Bronchial epithelial cell (primary cell): ENCODE measurements around the gene ZNF776. TPM values are rescaled to one million over a fixed set of nuclear protein-coding genes. Genes with fewer than 3 reads are reported as not detected.

ENCODE experiments used
- DNase-seq: peaks from one replicate; pipeline ENCODE4 v3.0.0-alpha.2; 2010; ENCODE audit warnings: low read depth
- FAIRE-seq: peaks from 2 replicates; lab custom pipeline; 2011; peaks lifted over from hg19 to GRCh38; lab: Jason Lieb, UNC
- H3K27me3 ChIP-seq: 2 replicates; pipeline ENCODE4 v1.5.1; 2011; ENCODE audit warnings: low read length; ENCODE audit not compliant: control insufficient read depth, insufficient read depth
- H3K36me3 ChIP-seq: 2 replicates; pipeline ENCODE4 v1.5.1; 2011; ENCODE audit warnings: low read length; ENCODE audit not compliant: control insufficient read depth, insufficient read depth
- H3K4me3 ChIP-seq: 2 replicates; pipeline ENCODE4 v1.5.1; 2011; ENCODE audit warnings: mild to moderate bottlenecking, low read depth, low read length, control low read depth
- CTCF ChIP-seq: IDR thresholded peaks from 2 replicates; pipeline ENCODE4 v1.5.1; 2011; ENCODE audit warnings: mild to moderate bottlenecking, moderate library complexity, low read length, control low read depth, inconsistent platforms; ENCODE audit not compliant: insufficient read depth, severe bottlenecking
- total RNA-seq: library from RNA; depleted of rRNA; stranded (reverse); fragments of >200 nt; gene quantifications from 2 replicates; pipeline ENCODE4 v1.2.1, GENCODE V29; 2014

Gene ZNF776
- total RNA-seq, 1 donor from 2014 or later = 12.4 TPM

- Histone ChIP-seq H3K4me3 (no peak overlapping the region), H3K27me3 (no peaks in the 10 kb centered on the region), H3K36me3 (peaks cover 2% of the 10 kb centered on the region)
- FAIRE-seq (no peak), DNase-seq (no peak)
- no peak for TF ChIP-seq CTCF
These were observed 54.1 kb downstream of the ZNF776 start for GRCh38 chr19:57800696-57801095.

GRCh38 chr19:57802269-57802668 is 55.7 kb downstream of the ZNF776 start:
- H3K27me3 ChIP-seq = no peaks in the 10 kb centered on the region
- DNase-seq (no peak), FAIRE-seq (no peak)
- peak; percentile 1 for TF ChIP-seq CTCF
- H3K4me3 ChIP-seq = no peak overlapping the region
- no peaks in the 10 kb centered on the region for H3K36me3 ChIP-seq

GRCh38 chr19:57803265-57803593 is 56.6 kb downstream of the ZNF776 start:
- H3K4me3 ChIP-seq = peak overlapping the region; percentile 40
- DNase-seq (no peak), FAIRE-seq (no peak)
- no peaks in the 10 kb centered on the region for H3K27me3 ChIP-seq
- no peak for TF ChIP-seq CTCF
- no peaks in the 10 kb centered on the region for H3K36me3 ChIP-seq

- Histone ChIP-seq H3K36me3 (peaks cover 2% of the 10 kb centered on the region), H3K27me3 (no peaks in the 10 kb centered on the region), H3K4me3 (peak overlapping the region; percentile 40)
- FAIRE-seq (no peak), DNase-seq (peak; percentile 62)
- TF ChIP-seq CTCF = no peak
These were observed 57.1 kb downstream of the ZNF776 start for GRCh38 chr19:57803594-57804325.

- Histone ChIP-seq H3K36me3 (peaks cover 6% of the 10 kb centered on the region), H3K4me3 (no peak overlapping the region), H3K27me3 (no peaks in the 10 kb centered on the region)
- TF ChIP-seq CTCF = no peak
- DNase-seq (peak; percentile 34), FAIRE-seq (no peak)
These were observed 60.9 kb downstream of the ZNF776 start for GRCh38 chr19:57807541-57807940.

Other genes starting within 250 kb of the ZNF776 start
- gene ZNF773, start 246.9 kb upstream of the ZNF776 start, total RNA-seq = 20.5 and 31.7 TPM in 2 replicates
- gene ZNF549, start 219.5 kb upstream of the ZNF776 start, total RNA-seq = 6.9 and 7.6 TPM in 2 replicates
- 6.3 and 9.7 TPM in 2 replicates for gene ZNF550, start 187.0 kb upstream of the ZNF776 start, total RNA-seq
- gene ZNF416, start 167.9 kb upstream of the ZNF776 start, total RNA-seq = 5.5 and 7.4 TPM in 2 replicates
- 7.4 and 8.4 TPM in 2 replicates for gene ZIK1, start 162.7 kb upstream of the ZNF776 start, total RNA-seq
- gene ZNF530, start 146.9 kb upstream of the ZNF776 start, total RNA-seq = 3.7 and 3.9 TPM in 2 replicates
- gene ZNF134, start 132.6 kb upstream of the ZNF776 start, total RNA-seq = 17.1 and 23.2 TPM in 2 replicates
- gene ZNF211, start 113.6 kb upstream of the ZNF776 start, total RNA-seq = 11.1 and 13.8 TPM in 2 replicates
- gene ZSCAN4, start 77.9 kb upstream of the ZNF776 start, total RNA-seq = 0.13 TPM in 1 of 2 replicates, not detected in the other
- gene ZNF551, start 64.8 kb upstream of the ZNF776 start, total RNA-seq = 6.5 and 6.8 TPM in 2 replicates
- gene ZNF154, start 37.6 kb upstream of the ZNF776 start, total RNA-seq = 0.53 and 1.2 TPM in 2 replicates
- gene ZNF671, start 19.2 kb upstream of the ZNF776 start, total RNA-seq = 5.8 and 7.3 TPM in 2 replicates
- gene ZNF586, start 22.9 kb downstream of the ZNF776 start, total RNA-seq = 11.6 and 16.1 TPM in 2 replicates
- gene ZNF552, start 68.1 kb downstream of the ZNF776 start, total RNA-seq = 7.0 and 8.2 TPM in 2 replicates
- 19.8 and 36.1 TPM in 2 replicates for gene ZNF587B, start 83.5 kb downstream of the ZNF776 start, total RNA-seq
- gene ZNF587, start 103.0 kb downstream of the ZNF776 start, total RNA-seq = 11.8 and 19.5 TPM in 2 replicates
- gene ZNF814, start 142.2 kb downstream of the ZNF776 start, total RNA-seq = 6.4 and 6.8 TPM in 2 replicates
- 14.2 and 15.5 TPM in 2 replicates for gene ZNF417, start 169.8 kb downstream of the ZNF776 start, total RNA-seq
- 5.5 and 6.1 TPM in 2 replicates for gene ZNF418, start 188.6 kb downstream of the ZNF776 start, total RNA-seq
- 8.3 and 8.4 TPM in 2 replicates for gene ZNF256, start 200.9 kb downstream of the ZNF776 start, total RNA-seq
- 0.26 and 0.38 TPM in 2 replicates for gene C19orf18, start 227.7 kb downstream of the ZNF776 start, total RNA-seq